ENCODE measurements around the gene IL36RN.

DNA sequence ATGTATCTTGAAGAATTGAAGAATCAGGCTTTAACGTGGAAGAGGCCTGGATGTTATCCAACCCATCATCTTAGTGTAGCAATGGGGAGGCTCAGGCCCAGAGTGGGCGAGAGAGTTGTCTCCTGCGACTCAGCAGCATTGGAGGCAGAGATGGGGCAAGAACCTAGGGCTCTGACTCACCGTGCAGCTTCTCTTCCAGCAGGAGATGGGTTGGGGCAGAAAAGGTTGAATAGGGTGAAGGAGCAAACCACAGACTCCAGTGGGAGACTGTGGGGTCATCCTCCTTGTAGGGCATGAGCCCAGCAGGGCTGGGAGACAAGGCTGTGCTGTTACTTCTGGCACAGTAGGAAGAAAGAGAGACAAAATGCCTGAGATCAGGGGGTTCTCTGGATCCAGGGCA, 1.4 kb downstream of the IL36RN start:
- TF ChIP-seq, protein P1, sequence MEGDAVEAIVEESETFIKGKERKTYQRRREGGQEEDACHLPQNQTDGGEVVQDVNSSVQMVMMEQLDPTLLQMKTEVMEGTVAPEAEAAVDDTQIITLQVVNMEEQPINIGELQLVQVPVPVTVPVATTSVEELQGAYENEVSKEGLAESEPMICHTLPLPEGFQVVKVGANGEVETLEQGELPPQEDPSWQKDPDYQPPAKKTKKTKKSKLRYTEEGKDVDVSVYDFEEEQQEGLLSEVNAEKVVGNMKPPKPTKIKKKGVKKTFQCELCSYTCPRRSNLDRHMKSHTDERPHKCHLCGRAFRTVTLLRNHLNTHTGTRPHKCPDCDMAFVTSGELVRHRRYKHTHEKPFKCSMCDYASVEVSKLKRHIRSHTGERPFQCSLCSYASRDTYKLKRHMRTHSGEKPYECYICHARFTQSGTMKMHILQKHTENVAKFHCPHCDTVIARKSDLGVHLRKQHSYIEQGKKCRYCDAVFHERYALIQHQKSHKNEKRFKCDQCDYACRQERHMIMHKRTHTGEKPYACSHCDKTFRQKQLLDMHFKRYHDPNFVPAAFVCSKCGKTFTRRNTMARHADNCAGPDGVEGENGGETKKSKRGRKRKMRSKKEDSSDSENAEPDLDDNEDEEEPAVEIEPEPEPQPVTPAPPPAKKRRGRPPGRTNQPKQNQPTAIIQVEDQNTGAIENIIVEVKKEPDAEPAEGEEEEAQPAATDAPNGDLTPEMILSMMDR (IDR thresholded peaks at IDR 0.05), result no peak
- TF ChIP-seq POLR2A (IDR thresholded peaks at IDR 0.05), result no peak

All from heart left ventricle (tissue), 13 donors.